ENCODE results near the gene TSHZ2. TPM values are rescaled to one million over a fixed set of nuclear protein-coding genes. Genes with fewer than 3 reads are reported as not detected.

Gene TSHZ2
- total RNA-seq: 0.27 TPM in 1 of 2 replicates, not detected in the other
- not detected for polyA plus RNA-seq (2012)

DNA sequence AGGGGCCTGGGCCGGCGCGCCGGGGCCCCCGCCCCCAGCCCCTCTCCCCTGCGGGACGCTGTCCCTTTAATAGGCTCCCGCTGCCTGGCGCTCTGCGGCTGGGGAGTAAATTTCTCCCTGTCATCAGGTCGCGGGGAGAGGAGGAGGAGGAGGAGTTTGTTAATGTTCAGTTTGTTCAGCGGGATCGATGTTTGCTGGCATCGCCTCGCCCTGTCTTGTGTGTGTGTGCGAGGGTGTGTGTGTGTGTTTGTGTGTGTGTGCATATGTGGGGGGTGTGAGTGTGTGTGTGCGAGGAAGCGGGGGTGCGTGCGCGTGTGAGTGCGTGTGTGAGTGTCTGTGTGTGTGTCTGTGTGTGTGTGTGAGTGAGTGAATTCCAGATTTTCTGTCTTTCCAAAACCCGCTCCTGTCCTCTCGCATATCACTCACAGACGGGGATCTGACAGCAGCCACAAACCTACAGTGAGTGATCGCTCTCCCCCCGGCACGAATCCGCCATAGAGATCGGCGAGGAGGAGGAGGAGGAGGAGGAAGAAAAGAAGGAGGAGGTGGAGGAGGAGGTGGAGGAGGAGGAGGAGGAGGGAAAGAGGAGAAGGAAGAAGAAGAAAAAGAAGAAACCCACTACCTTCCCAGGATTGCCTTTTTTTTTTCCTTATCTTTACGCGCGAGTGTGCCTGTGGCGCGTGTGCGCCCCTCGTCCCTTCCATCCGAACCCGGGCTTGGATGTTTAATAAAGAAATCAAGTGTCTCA is at the start of gene TSHZ2:
TSS of gene TSHZ2 (plus strand) at position 169 of the 748 bp plus-strand sequence. CDS start 936 bp downstream, outside the sequence.
- DNase-seq (ENCODE audit: low read depth): peak; percentile 11

- DNase-seq (ENCODE audit: low read depth): peak; percentile 5
These were observed 49.7 kb upstream of the TSHZ2 start for GRCh38 chr20:52922436-52922835.

GRCh38 chr20:52923123-52923937 is 48.8 kb upstream of the TSHZ2 start:
- peak; percentile 57 for DNase-seq (ENCODE audit: low read depth)

- peak; percentile 10 for DNase-seq (ENCODE audit: low read depth)
These were observed 47.5 kb upstream of the TSHZ2 start for GRCh38 chr20:52924411-52925271.

DNA sequence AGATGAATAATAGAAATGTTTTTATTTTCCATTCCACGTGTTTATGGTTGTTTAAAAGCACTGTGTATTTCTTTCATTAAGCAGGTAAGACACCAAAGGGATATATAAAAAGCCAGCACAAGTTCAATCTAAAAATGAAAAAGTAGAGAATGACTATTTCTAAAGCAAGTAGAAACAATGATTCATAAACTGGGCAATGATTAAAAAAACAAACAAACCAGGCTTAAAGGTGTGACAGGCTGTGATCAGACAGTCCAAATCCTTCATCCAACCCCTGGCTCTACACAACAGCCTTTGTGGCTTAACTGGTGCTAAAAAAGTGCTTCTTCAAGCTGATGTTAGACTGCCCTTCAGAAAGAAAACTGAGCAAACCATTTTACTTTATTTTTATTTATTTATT is 45.7 kb upstream of the TSHZ2 start:
- no peak for DNase-seq (ENCODE audit: low read depth)

- DNase-seq (ENCODE audit: low read depth): no peak
These were observed 38.3 kb upstream of the TSHZ2 start for GRCh38 chr20:52933867-52934266.

GRCh38 chr20:52936351-52937340 is 35.5 kb upstream of the TSHZ2 start:
- no peak for DNase-seq (ENCODE audit: low read depth)

DNA sequence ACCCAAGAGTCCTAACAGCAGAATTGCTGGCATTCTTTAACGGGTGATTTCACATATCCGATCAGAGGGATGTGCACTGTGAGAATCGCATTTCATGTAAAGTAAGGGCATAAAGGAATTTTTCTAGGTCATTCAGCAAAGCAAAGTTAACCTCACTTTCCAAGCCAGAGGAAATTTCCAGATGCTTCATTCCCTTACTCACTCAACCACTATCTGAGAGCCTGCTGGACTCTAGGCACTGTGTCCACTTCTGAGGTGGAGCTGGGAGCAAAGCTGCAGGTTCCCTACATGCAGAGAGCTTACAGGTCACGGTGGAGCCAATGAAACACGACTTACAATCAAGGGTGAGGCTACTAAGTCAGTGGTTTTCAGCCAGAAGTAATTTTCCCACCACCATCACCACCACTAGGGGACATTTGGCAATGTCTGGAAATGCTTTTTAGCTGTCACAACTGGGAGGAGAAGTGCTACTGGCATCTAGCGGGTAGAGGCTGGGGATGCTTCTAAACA is 34.5 kb upstream of the TSHZ2 start:
- no peak for DNase-seq (ENCODE audit: low read depth)

DNA sequence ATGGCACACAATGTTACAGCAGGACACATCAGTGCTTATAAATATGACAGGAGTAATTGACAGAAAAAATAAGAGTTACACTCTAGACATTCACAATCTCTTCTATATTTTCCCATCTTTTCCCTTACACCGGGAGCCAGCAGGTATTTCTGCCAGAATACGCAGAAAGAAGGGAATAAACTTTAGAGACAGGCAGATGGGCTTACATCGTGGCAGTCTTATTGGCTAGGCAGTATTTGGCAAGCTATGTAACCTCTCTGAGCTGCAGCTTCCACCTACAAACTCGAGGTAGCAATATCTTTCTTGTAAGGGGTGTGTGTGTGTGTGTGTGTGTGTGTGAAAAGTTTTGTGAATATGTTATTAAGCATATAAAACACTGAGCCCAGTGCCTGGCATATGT is 33.0 kb upstream of the TSHZ2 start:
- DNase-seq (ENCODE audit: low read depth): no peak

- DNase-seq (ENCODE audit: low read depth): peak; percentile 29
These were observed 30.4 kb upstream of the TSHZ2 start for GRCh38 chr20:52941808-52942207.

GRCh38 chr20:52943185-52943841 is 28.8 kb upstream of the TSHZ2 start:
- DNase-seq (ENCODE audit: low read depth): peak; percentile 31

- no peak for DNase-seq (ENCODE audit: low read depth)
These were observed 26.9 kb upstream of the TSHZ2 start for GRCh38 chr20:52945268-52945667.

GRCh38 chr20:52945862-52946522 is 26.2 kb upstream of the TSHZ2 start:
- DNase-seq (ENCODE audit: low read depth): no peak

DNA sequence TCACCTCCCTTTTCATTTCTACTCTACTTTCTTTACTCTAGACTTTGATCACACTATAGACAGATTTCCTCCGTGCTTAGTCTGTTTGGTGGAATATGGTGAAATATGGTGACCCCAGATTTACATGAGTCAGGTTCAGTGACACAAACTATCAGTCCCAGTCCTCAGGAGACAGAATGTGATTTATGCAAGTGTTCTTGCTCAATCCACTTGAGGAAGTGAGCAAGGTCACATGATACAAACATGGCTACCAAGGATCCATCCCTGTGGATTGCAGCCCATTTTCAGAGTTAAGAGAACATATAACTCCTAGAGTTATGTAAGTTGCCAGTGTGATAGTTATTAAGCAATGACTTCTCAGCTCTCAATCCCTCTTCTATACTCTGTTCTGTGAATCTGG is 23.7 kb upstream of the TSHZ2 start:
- DNase-seq (ENCODE audit: low read depth): no peak

GRCh38 chr20:52953020-52953419 is 19.1 kb upstream of the TSHZ2 start:
- no peak for DNase-seq (ENCODE audit: low read depth)

- DNase-seq (ENCODE audit: low read depth): no peak
These were observed 17.3 kb upstream of the TSHZ2 start for GRCh38 chr20:52954849-52955248.

GRCh38 chr20:52958211-52958610 is 13.9 kb upstream of the TSHZ2 start:
- peak; percentile 6 for DNase-seq (ENCODE audit: low read depth)

DNA sequence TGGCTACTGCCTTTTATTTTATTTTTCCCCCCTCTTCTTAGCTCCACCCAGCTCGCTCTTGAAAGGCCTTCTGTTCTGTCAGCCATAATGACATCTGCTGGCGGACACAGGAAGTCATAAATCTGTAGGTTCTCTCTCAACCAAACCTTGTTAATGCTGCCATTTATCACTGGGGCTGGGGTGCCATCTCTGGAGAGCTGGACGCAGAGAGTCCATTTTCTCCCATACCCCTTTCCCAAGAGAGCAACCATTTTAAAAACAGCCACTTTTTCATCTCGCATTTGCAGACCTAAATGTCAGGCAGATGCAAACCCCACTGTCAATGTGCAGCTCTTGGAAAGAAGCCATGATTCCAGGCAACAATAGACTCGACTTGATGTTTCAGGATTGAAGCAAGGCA is 13.0 kb upstream of the TSHZ2 start:
- DNase-seq (ENCODE audit: low read depth): peak; percentile 19

DNA sequence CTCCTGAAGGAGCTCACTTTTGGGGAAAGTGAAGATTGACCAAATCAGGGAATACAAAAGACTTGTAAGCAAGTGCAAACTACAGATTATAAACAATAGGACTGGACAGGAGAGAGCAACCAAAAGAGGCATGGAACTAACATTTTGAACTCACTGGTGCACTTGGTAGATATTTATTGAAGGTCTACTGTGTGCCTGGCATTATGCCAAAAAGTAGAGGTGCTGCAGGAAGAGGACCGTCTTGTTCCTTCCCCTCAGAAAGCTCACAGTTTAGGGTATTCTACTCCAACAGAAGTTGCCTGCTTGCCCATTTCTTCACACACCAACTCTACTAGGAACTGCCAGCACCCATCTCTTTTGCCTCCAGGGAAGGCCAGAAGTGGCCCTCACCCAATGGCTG is 10.0 kb upstream of the TSHZ2 start:
- DNase-seq (ENCODE audit: low read depth): no peak
